Thyroid gland (tissue), 4 donors: Measurements from ENCODE around the gene RAMP3.

Experiments
- POLR2A ChIP-seq, 2 donors: fragments of 450-650 bp; IDR thresholded peaks; one replicate each; pipeline ENCODE4 v1.6.1; 2017; ENCODE audit warnings: antibody characterized with exemption in 2 of 2, mild to moderate bottlenecking in 2 of 2, moderate library complexity in 1 of 2
- TF ChIP-seq, protein P1 (sequence below), 6 experiments: fragments of 200-600 bp in 3 of 6; fragments of 450-650 bp in 3 of 6; sonication (generic) in 3 of 6; IDR thresholded peaks; one replicate each; pipeline ENCODE4 v1.5.1; 2016 to 2019; ENCODE audit warnings: antibody characterized with exemption in 6 of 6, mild to moderate bottlenecking in 2 of 6, inconsistent platforms in 1 of 6, moderate library complexity in 1 of 6

DNA sequence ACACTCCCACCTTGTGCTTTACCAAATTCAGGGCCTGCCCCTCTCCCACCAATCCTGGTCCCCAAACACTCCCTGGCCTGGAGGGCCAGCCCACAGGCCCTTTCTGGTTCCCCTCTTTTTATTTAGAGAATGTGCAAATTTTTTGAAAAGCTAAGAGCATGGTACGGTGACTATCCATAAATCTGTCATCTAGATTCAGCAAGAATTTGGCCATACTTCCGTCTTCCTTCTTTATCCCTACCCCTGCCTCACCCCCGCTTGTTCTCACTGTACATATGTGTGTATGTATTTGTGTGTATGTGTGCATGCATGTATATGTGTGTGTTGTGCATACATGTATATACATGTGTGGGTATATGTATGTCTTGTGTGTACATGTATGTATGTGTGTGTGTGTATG is 38.0 kb upstream of the RAMP3 start:
- TF ChIP-seq, protein P1, sequence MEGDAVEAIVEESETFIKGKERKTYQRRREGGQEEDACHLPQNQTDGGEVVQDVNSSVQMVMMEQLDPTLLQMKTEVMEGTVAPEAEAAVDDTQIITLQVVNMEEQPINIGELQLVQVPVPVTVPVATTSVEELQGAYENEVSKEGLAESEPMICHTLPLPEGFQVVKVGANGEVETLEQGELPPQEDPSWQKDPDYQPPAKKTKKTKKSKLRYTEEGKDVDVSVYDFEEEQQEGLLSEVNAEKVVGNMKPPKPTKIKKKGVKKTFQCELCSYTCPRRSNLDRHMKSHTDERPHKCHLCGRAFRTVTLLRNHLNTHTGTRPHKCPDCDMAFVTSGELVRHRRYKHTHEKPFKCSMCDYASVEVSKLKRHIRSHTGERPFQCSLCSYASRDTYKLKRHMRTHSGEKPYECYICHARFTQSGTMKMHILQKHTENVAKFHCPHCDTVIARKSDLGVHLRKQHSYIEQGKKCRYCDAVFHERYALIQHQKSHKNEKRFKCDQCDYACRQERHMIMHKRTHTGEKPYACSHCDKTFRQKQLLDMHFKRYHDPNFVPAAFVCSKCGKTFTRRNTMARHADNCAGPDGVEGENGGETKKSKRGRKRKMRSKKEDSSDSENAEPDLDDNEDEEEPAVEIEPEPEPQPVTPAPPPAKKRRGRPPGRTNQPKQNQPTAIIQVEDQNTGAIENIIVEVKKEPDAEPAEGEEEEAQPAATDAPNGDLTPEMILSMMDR (IDR thresholded peaks at IDR 0.05) = no peak
- no peak for TF ChIP-seq POLR2A (IDR thresholded peaks at IDR 0.05)
